ENCODE measurements around the gene ABLIM3.

ABLIM3 gene

DNA sequence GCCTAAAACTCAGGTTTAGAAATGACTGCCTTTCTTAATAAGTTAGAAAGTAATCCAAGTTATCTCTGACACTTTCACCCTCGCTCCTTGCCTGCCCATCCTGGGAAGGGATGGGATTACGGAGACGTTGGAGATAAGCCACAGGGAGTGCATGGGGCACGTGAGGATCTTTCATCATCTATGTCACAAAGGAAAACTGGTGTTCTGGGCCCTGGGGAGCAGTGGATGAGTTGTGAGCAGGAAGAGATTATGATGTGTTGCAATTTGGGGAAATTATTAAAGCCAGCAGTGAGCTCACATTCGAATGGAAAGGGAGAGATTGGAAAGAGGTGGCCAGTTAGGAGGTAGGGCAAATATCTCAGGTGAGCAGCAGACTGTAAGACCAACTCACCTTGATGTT lies 143.2 kb downstream of the ABLIM3 start:
- DNase-seq = no peak

DNA sequence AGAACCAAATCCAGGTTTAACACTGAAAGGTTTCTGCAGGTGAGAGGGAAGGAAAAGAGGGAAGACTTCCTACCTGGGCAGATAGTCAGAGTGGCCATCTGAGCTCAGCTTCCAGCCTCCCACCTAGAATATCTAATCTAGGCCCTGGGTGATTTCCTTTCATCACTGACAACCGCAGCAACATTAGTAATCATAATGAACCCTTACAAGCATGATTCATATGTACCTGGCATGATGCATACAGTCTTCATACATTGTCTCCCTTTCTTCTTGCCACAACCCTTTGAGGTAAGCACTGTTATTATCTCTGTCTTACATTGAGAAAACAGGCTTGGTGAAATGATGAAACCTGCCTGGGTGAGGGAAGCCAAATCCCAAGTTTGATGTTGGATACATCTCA lies 143.9 kb downstream of the ABLIM3 start:
- DNase-seq = no peak

DNA sequence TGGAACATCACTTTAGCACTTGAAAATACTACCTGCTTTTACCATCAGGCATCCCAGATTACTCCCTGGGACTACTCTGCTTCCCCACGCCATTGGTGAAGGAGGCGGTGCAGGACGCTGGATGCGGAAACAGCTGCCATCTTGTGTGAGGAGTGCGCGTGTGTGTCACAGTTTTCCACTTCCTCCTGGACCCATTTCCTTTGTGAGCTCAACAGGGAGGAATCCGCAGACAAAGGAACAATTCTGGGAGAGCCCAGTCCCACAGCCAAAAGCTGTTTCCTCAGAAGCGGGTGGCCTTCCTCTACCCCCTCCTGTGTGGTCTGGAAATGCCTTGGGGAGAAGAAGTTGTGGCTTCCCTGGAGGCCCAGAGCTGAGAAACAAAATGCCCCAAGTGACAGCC lies 147.1 kb downstream of the ABLIM3 start:
- DNase-seq = no peak

DNA sequence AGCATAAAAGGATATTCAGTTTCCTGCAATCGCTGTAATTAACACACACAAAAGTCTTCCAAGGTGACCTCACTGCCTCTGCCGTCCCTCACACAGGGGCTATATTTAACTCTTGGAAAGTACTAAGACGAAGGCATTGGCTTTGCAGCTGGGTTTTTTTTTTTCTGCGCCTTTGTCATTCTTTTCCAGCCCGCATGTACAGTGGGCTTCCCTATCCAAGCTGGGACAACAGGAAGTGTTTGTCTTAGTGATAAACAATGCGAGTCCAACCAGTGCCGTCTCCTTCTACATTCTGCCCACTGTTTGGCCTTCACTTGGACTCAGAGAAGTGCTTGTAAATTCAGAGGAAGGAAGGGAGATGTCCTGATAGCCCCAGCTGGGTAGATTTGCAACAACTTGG lies 148.0 kb downstream of the ABLIM3 start:
- no peak for DNase-seq

DNA sequence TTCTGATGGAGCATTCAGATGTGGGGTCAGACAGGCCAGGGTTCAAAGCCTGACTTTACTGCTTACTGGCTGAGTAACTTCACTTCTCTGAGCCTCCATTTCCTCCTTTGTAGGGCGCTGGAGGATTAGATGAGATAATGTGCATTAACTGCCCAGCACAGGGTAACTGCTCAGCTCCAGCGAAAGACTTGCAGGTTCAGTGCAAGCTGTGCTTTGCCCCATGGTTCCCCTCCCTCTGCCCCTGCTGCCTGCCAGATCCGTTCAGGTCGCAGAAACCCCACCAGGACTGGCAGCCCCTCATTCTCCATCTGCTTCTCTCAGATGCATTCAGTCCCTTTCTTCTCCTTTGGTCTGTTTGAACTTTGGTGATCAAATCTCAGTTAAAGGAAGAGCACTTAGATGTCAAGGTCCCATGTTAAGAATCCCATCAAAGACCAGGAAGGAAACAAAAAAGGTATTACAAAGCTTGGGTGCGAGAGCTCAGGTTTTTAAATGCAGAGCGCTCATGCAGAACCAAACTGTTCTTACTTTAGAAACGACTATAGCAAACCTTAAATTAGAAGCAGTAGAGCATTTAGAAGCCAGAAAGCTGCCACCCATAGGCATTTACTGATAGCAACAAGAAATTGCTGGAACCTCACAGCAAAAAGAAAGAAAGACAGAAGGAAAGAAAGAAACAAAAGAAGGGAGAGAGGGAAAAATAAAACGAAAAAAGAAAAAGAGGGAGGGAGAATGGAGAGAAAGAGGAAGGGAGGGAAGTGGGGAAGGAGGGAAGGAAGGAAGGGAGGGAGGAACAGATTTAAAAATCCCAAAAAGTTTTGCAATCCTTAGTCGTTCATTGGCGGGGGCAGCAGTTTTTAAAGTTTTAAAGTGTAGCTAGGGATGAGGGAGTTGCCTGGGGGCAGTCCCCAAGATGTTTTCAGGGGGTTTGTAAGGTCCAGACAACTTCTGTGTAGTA lies 153.9 kb downstream of the ABLIM3 start:
- no peak for DNase-seq

DNA sequence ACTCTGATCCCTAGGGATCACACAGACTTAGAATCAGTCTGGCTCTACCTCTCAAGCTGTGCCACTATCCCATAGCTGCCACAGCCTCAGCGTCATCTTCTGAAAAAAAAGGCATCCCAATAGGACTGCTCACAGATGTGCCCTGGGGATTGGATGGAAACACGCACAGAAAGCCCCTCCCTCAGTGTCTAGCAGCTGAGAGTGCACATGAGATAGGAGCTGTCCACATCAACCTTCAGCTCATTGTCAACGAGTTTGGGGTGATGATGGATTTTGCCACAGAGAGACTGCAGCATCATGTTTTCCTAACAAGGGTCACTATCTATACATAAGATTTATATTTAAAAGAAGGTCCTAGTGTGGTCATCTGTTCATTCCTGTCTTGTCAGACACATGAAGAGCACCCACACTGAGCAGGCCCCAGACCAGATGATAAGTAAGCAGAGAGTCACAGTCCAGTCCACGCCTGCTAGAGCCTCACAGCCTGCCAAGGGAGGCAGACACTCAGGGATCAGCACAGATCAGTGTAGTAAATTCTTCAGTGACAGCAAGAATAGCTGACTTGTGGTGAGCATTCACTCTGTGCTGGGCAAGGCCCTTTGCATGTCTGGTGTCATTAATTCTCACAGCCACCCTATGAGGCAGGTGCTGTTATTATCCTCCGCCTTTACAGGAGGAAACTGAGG lies 156.2 kb downstream of the ABLIM3 start:
- no peak for DNase-seq

DNA sequence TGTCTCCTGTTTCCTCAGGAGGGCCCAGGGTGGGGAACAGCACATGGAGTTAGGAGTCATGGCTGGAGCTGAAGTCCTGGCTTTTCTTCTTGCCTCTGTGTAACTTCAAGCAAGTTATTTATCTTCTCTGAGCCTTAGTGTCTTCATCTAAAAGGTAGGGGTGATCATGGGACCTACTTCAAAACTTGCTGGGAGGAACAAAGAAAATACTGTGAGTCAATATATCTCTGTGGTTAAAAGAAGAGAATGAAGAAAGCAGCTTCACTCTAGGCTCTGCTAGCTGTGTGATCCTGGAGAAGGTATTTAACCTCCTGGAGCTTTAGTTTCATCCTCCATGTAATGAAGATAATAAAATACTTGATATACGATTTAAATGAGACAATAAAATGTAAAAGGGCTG lies 156.9 kb downstream of the ABLIM3 start:
- no peak for DNase-seq

DNA sequence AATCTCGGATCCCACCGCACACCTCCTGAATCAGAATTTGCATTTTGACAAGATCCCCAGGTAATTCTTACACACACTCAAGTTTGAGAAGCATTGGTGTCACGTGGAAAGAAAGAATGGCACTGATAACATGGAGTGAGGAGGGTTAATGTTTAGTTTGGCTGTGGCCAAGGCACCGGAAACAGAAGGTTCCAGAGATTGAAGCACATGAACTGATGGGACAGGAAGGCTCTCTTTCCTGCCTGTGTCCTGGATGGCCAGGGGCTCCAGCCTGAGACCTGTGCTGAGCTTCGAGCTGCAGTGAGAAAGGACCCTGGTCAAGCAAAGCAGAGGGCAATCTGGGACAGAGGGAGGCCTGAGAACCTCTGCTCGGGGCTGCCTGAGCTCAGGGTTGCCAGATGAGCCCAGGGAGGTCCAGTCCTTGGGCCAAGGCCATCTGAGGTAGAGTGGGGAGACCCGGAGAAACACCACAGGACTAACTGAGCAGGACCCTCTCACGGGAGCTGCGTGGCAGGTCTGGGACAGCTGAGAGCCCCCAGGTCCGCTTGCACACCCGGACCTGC lies 157.6 kb downstream of the ABLIM3 start:
- no peak for DNase-seq

DNA sequence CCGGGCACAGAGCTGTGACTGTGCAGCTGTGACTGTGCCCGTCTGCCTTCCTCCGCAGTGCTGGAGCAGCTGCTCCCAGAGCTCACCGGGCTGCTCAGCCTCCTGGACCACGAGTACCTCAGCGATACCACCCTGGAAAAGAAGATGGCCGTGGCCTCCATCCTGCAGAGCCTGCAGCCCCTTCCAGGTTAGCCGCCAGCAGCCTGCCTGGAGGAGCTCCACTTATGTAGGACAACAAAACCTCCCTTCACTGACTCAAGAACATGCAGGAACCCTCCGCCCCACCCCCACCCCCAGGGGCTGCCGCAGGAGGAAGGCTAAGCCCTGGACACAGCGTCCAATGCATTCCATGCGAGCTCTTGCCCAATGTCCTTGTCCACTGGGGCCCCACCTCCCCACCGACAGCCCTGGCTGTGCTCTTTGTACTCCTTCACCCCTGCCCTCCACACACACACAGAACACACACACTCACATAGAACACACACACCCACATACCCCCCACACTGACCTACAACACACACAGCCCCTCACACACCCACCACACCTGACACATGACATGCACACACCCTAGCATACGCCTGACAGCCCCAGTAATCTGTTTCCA lies 158.3 kb downstream of the ABLIM3 start:
- no peak for DNase-seq

DNA sequence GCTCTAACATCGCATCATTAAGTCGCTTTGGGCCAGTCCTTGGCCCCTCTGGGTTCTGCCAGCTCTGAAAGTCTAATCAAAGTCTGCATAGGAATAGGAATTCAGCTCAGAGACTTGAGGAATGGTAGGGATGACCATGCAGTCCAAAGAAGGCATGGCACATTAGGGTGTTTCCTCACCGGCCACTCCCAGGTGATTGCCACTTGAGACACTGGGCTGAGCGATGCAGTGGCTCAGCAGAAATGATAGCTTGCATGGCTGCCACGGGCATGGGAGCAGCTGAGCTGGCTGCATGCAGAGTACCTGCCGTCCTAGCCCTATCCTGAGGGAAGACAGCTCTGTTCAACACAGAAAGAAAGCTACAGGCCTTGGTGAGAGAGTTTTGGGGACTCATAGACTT lies 159.1 kb downstream of the ABLIM3 start:
- no peak for DNase-seq

DNA sequence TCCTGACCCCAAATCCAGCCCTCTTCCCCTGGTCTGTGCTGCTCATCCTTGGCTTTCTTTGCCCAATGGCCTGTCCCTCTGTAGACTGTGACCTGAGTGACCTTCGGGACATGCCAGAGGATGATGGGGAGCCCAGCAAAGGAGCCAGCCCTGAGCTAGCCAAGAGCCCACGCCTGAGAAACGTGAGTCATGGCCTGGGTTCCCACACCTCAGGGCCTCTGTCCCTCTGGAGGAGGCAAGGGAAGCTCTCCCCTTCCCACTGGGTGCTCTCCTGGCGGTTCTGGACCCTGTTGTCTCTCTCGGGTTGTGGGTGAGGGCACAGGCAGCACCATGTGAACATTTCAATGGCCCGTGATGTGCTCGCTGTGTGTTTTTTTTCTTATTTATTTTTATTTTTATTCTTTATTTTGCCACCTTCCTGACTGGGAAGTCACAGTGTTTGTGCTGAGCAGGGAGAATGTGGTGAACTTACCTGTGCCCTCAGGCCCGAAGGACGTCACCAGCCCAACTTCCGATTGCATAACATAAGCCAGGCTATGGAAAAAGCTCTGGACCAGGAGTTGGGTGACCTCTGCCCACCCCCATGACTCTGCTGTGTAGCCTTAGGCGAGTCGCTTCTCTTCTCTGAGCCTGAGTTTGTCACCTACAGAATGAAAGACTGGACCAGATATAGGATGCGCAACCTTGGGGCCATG lies 159.9 kb downstream of the ABLIM3 start:
- no peak for DNase-seq

DNA sequence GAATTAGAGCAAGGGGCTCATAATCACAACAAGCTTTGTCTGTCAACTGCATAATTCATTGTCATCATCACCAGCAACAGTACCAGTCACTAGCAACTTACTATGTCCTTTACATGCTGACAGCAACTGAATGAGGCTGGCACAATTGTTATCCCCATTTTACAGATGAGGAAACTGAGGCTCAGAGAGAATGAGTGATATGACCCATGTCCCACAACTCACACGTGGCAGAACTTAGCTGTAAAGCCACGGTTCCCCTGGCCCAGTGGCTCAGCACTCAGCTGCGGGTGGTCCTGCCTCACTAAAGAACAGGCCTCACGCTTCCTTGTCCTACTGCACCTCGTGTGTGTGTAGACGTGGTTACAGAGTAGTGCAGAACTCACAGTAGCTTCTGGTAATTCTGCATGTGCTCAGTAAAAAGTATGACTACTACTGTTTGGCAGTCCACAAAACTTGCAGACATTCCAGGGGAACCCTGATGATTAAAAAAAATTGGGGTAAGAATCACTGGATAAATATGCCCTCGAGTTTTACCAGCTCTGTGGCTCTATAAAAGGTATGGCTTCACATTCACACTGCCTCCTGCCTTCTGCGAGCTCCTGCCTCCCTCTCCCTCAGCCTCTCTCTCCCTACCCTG lies 160.6 kb downstream of the ABLIM3 start:
- DNase-seq = no peak

DNA sequence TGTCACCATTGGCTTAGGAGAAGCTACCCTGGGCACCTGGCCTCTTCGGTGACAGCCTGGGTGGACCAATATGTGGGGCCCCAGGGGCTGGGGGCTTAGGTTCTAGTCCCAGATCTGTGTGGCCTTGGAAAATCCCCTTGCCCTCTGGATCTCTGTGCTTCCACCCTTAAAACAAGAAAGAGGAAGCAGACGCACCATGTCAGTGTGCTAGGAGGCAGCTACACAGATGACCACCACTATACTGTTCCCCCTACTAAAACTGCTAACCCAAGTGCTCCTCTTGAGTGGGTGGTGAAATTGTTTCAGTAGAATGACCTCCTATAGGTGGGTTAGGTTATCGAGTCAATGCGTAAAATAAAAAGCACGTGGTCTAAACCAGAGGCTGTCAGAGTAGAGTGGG lies 161.3 kb downstream of the ABLIM3 start:
- no peak for DNase-seq

DNA sequence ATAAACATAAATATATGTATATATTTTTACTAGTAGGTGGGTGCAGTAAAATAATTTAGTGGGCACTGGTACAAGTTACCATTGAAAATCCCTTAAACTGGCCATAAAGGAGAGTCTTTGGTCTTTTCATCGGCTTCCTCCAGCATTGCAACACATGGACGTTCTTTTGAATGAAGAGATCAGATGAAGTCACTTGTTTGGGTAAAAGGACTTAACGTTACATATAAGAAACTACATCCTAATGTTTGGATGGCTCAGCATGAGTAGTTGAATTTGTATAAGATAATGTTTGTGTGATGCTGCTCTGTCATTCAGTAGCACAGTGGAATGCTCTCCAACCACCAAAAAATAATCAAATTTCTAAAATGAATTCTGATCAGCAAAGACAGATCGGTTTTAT lies 161.9 kb downstream of the ABLIM3 start:
- no peak for DNase-seq

DNA sequence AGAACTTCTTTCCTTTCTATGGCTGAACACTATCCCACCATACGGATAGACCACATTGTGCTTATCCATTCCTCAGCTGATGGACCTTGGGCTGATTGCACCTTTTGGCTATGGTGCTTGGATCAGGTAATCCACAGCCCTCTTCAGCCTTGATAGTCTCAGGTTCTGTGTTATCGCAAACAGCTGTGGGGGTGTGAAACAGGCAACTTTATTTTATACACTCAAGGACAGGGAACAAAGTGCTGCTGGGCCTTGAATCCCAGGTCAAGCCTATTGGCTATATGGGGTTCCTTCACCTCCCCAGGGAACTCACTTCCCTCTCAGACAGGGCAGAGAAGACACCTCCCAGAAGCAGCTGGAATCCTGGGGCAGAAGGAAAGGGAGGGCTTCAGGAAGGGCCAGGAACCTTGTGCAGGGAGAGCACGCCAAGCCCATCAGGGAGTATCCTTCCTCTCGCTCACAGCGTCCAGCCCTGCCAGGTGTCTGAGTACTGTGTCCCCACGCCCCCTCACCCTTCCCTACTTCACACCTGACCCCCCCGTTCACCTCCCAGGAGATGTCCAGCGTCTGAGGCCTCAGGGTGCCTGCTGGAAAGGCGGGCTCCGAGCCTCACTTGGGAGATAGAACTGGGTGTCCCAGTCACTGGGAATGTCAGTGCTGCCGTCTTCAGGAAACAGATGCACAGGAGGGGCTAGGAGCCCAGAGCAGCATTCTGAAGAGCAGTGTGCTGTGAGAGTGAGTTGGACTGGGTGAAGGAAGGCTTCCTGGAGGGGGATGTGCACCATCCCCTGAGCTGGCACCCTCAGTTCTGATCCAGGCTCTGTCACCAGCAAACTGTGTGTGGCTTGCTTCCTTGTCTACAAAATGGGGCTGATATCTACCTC lies 163.1 kb downstream of the ABLIM3 start:
- no peak for DNase-seq

DNA sequence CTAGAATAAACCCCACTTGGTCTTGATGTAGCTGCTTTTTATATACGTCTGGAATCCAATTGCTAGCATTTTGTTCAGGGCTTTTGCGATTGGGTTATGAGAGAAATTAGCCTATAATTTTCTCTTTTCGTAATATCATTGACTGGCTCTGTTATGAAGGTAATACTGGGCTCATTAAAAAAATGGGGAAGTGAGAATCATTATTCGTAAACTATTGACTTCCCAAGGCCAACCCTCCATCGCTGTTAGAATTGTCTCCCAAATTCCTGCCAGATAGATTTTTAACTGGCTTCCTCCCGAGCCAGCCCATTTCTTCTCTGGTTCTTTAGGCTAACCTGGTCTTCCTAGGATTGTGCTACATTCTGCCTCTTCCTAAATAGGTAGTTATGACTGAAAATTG lies 168.1 kb downstream of the ABLIM3 start:
- no peak for DNase-seq

All from activated naive CD4-positive, alpha-beta T cell treated with Interleukin-2 at 50 U/mL for 16 hours (primary cell).